HG03103 (cell line): ENCODE results near the gene USP24.

ENCODE experiments used
- ATAC-seq: cut with Tn5 transposase; IDR thresholded peaks from one replicate; pipeline ENCODE4 v1.9.1; 2021; ENCODE audit warnings: low read depth; ENCODE audit not compliant: unreplicated experiment

Gene USP24

GRCh38 chr1:55215194-55216021 lies at the start of gene USP24:
Gene USP24, minus strand, starts transcription at chr1:55215364. Its CDS starts 251 bp downstream, at chr1:55215113.
- peak; percentile 60 for ATAC-seq

- no peak for ATAC-seq
Observed at GRCh38 chr1:55262822-55263221, 47.7 kb upstream of the USP24 start.

- ATAC-seq, result peak; percentile 52
Observed at GRCh38 chr1:55259911-55260609, 44.9 kb upstream of the USP24 start.

GRCh38 chr1:55257958-55258357 lies 42.8 kb upstream of the USP24 start:
- ATAC-seq, result peak; percentile 42

- no peak for ATAC-seq
Observed at GRCh38 chr1:55255901-55256300, 40.7 kb upstream of the USP24 start.

GRCh38 chr1:55252942-55253589 lies 37.9 kb upstream of the USP24 start:
- ATAC-seq, result no peak

GRCh38 chr1:55250399-55251075 lies 35.4 kb upstream of the USP24 start:
- no peak for ATAC-seq

- ATAC-seq, result no peak
Observed at GRCh38 chr1:55249646-55250398, 34.7 kb upstream of the USP24 start.

GRCh38 chr1:55246896-55247295 lies 31.7 kb upstream of the USP24 start:
- no peak for ATAC-seq

GRCh38 chr1:55246331-55246730 lies 31.2 kb upstream of the USP24 start:
- no peak for ATAC-seq

- ATAC-seq, result no peak
Observed at GRCh38 chr1:55245781-55246180, 30.6 kb upstream of the USP24 start.

- no peak for ATAC-seq
Observed at GRCh38 chr1:55244476-55245099, 29.4 kb upstream of the USP24 start.

- no peak for ATAC-seq
Observed at GRCh38 chr1:55243655-55244054, 28.5 kb upstream of the USP24 start.

- ATAC-seq, result no peak
Observed at GRCh38 chr1:55239548-55239947, 24.4 kb upstream of the USP24 start.

- ATAC-seq, result no peak
Observed at GRCh38 chr1:55235722-55236121, 20.6 kb upstream of the USP24 start.

- ATAC-seq, result no peak
Observed at GRCh38 chr1:55234016-55234415, 18.9 kb upstream of the USP24 start.

- no peak for ATAC-seq
Observed at GRCh38 chr1:55233145-55233777, 18.1 kb upstream of the USP24 start.

GRCh38 chr1:55232448-55233144 lies 17.4 kb upstream of the USP24 start:
- no peak for ATAC-seq

- ATAC-seq, result no peak
Observed at GRCh38 chr1:55231745-55232144, 16.6 kb upstream of the USP24 start.
